Measurements from ENCODE around the gene RBMS1. TPM values are rescaled to one million over a fixed set of nuclear protein-coding genes. Genes with fewer than 3 reads are reported as not detected.

RBMS1 gene
- total RNA-seq, 1 donor from 2014 or later, result 35.4 TPM

DNA sequence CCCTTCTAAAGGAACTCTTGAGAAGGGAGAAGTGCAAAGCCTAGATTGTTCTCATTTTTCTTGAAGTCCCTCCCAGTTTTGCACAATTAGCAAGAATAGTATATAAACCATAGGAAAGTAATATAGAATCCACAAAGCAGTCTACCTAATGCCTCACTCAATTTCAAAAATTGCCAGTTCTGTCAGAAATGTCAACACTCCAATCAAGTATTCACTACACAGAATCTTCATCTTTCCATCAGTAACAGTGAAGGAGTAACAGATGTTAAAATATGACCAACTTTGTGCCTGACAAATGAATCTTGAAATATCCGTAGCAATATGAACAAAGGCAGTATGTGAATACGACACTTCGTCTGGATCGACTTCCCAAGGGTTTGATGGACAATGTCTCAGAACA is 56.3 kb downstream of the RBMS1 start:
- intact Hi-C loops (cut with micrococcal nuclease), result no loop called here
- H3K27ac Mint-ChIP-seq, result no peak overlapping the region
- no peak overlapping the region for H3K4me3 Mint-ChIP-seq

GRCh38 chr2:160434254-160434948 is 59.2 kb downstream of the RBMS1 start:
- Mint-ChIP-seq H3K27ac (no peak overlapping the region), H3K27me3 (ENCODE audit: insufficient read depth) (no peaks in the 10 kb centered on the region), H3K4me3 (no peak overlapping the region), H3K4me1 (ENCODE audit: low read depth) (peaks cover 34% of the 10 kb centered on the region), H3K9me3 (peaks cover 12% of the 10 kb centered on the region), H3K36me3 (ENCODE audit: low read depth) (peaks cover 25% of the 10 kb centered on the region)
- DNase-seq (ENCODE audit: low spot score), result no peak
- intact Hi-C loops (cut with micrococcal nuclease), result loop anchor here (5.0 kb wide), 2 partner anchors 218 to 558 kb away; no protein-coding TSS in a partner anchor

More for the DNA sequence above, 56.3 kb downstream of the RBMS1 start:
- Mint-ChIP-seq H3K9me3 (no peaks in the 10 kb centered on the region), H3K27me3 (ENCODE audit: insufficient read depth) (no peaks in the 10 kb centered on the region), H3K4me1 (ENCODE audit: low read depth) (peaks cover 24% of the 10 kb centered on the region), H3K36me3 (ENCODE audit: low read depth) (peaks cover 18% of the 10 kb centered on the region)
- no peak for DNase-seq (ENCODE audit: low spot score)

GRCh38 chr2:160433466-160434140 is 60.0 kb downstream of the RBMS1 start:
- H3K4me3 Mint-ChIP-seq, result no peak overlapping the region
- peaks cover 42% of the 10 kb centered on the region for H3K4me1 Mint-ChIP-seq (ENCODE audit: low read depth)
- no peaks in the 10 kb centered on the region for H3K27me3 Mint-ChIP-seq (ENCODE audit: insufficient read depth)
- H3K36me3 Mint-ChIP-seq (ENCODE audit: low read depth), result peaks cover 25% of the 10 kb centered on the region
- intact Hi-C loops (cut with micrococcal nuclease), result loop anchor here (1.0 to 5.0 kb wide), 4 partner anchors 31 to 559 kb away; no protein-coding TSS in a partner anchor
- peaks cover 12% of the 10 kb centered on the region for H3K9me3 Mint-ChIP-seq
- no peak for DNase-seq (ENCODE audit: low spot score)
- H3K27ac Mint-ChIP-seq, result no peak overlapping the region

DNA sequence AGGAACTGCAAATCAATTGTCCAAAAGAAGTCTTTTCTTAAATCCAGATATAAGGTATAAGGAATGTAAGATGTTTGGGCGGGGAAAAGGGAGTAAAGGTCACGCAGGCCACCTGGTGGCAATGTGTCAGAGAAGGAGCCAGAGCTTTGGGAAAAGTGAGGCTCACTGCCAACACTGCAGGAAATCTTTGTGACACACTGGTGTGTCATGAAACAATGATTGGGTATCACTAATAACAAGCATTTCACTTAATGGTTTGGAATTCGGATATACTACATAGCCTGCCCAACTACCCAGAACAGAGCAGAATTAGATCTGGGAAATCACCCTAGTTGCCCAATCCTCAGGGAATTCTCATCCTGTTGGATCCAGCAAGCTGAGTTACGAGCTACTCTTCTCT is 61.0 kb downstream of the RBMS1 start:
- no peak overlapping the region for H3K4me3 Mint-ChIP-seq
- peaks cover 17% of the 10 kb centered on the region for H3K36me3 Mint-ChIP-seq (ENCODE audit: low read depth)
- no peak for DNase-seq (ENCODE audit: low spot score)
- peaks cover 52% of the 10 kb centered on the region for H3K4me1 Mint-ChIP-seq (ENCODE audit: low read depth)
- peaks cover 12% of the 10 kb centered on the region for H3K9me3 Mint-ChIP-seq
- no peaks in the 10 kb centered on the region for H3K27me3 Mint-ChIP-seq (ENCODE audit: insufficient read depth)
- no peak overlapping the region for H3K27ac Mint-ChIP-seq
- intact Hi-C loops (cut with micrococcal nuclease), result loop anchor here (1.0 to 5.0 kb wide), 4 partner anchors 32 to 560 kb away; no protein-coding TSS in a partner anchor

DNA sequence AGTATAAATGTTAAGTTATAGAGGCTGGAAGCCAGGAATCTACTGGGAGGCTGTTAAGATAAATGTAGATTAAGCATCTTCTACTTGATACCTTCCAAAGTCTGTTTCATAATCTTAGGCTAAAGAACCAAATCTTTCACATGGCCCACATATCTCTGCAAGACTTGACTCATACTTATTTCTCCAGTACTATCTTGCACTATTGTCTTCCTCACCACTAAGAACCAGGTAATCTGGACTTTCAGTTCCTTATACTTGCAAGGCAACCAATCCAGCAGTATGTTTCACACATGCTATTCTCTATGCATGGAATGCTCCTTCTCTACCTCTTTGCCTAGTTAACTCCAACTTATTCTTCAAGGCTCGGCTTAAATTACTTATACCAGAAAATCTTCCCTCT is 62.2 kb downstream of the RBMS1 start:
- peaks cover 12% of the 10 kb centered on the region for H3K9me3 Mint-ChIP-seq
- intact Hi-C loops (cut with micrococcal nuclease), result loop anchor here (5.0 kb wide), 2 partner anchors 221 to 561 kb away; no protein-coding TSS in a partner anchor
- no peak overlapping the region for H3K4me3 Mint-ChIP-seq
- DNase-seq (ENCODE audit: low spot score), result no peak
- peaks cover 59% of the 10 kb centered on the region for H3K4me1 Mint-ChIP-seq (ENCODE audit: low read depth)
- H3K36me3 Mint-ChIP-seq (ENCODE audit: low read depth), result peaks cover 17% of the 10 kb centered on the region
- H3K27ac Mint-ChIP-seq, result no peak overlapping the region
- H3K27me3 Mint-ChIP-seq (ENCODE audit: insufficient read depth), result no peaks in the 10 kb centered on the region

GRCh38 chr2:160430001-160430344 is 63.6 kb downstream of the RBMS1 start:
- H3K9me3 Mint-ChIP-seq, result peaks cover 12% of the 10 kb centered on the region
- DNase-seq (ENCODE audit: low spot score), result no peak
- H3K27me3 Mint-ChIP-seq (ENCODE audit: insufficient read depth), result no peaks in the 10 kb centered on the region
- H3K4me3 Mint-ChIP-seq, result no peak overlapping the region
- H3K27ac Mint-ChIP-seq, result no peak overlapping the region
- peaks cover 66% of the 10 kb centered on the region for H3K4me1 Mint-ChIP-seq (ENCODE audit: low read depth)
- H3K36me3 Mint-ChIP-seq (ENCODE audit: low read depth), result peaks cover 20% of the 10 kb centered on the region
- intact Hi-C loops (cut with micrococcal nuclease), result loop anchor here (5.0 kb wide), 2 partner anchors 222 to 562 kb away; no protein-coding TSS in a partner anchor

- Mint-ChIP-seq H3K27me3 (ENCODE audit: insufficient read depth) (no peaks in the 10 kb centered on the region), H3K4me1 (ENCODE audit: low read depth) (peaks cover 66% of the 10 kb centered on the region), H3K4me3 (no peak overlapping the region), H3K36me3 (ENCODE audit: low read depth) (peaks cover 20% of the 10 kb centered on the region), H3K9me3 (peaks cover 12% of the 10 kb centered on the region), H3K27ac (no peak overlapping the region)
- intact Hi-C loops (cut with micrococcal nuclease), result loop anchor here (1.0 to 5.0 kb wide), 5 partner anchors 37 to 238 kb away; no protein-coding TSS in a partner anchor
- DNase-seq (ENCODE audit: low spot score), result no peak
Observed at GRCh38 chr2:160429248-160430000, 64.2 kb downstream of the RBMS1 start.

- peak overlapping the region; percentile 71 for H3K4me3 Mint-ChIP-seq
- no peaks in the 10 kb centered on the region for H3K27me3 Mint-ChIP-seq (ENCODE audit: insufficient read depth)
- intact Hi-C loops (cut with micrococcal nuclease), result loop anchor here (1.0 to 5.0 kb wide), 9 partner anchors 8 to 239 kb away; no protein-coding TSS in a partner anchor
- peaks cover 22% of the 10 kb centered on the region for H3K36me3 Mint-ChIP-seq (ENCODE audit: low read depth)
- peaks cover 55% of the 10 kb centered on the region for H3K4me1 Mint-ChIP-seq (ENCODE audit: low read depth)
- DNase-seq (ENCODE audit: low spot score), result no peak
- peak overlapping the region; percentile 79 for H3K27ac Mint-ChIP-seq
- peaks cover 12% of the 10 kb centered on the region for H3K9me3 Mint-ChIP-seq
Observed at GRCh38 chr2:160428405-160428763, 65.2 kb downstream of the RBMS1 start.

DNA sequence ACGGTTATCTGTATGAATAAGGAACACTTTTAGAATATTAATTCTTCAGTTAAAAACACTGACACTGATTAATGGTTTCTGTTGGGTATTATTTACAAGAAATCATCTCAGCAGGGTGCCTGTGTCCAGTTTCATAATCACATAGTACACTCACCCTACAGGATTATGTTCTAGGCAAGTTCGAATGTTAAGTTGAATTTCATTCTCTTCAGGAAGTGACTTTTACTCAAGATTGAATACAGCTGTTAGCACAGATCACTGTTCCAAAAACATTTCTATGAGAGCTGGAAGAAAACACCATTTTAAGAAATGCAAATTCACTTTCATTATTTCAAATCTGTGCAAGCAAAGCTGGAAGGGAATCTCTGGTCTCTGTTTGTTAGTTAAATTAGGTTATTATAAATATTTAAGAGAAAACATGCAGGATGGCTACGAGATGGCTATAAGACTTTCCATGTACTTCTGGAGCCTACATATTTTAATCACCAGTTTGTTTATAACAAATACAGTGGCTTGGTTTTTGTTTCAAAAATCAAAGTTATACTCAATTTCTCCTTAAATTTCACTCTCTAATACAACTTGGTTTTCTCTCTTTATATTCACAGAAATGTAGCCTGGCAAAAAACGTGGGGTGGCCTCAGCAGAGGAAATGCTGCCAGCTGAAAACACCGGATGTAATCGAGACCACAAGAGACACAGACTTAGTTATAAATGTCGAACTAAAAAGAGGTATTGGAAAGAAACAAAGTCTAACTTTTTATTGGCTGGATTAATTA is 65.8 kb downstream of the RBMS1 start:
- peaks cover 24% of the 10 kb centered on the region for H3K36me3 Mint-ChIP-seq (ENCODE audit: low read depth)
- H3K27me3 Mint-ChIP-seq (ENCODE audit: insufficient read depth), result no peaks in the 10 kb centered on the region
- intact Hi-C loops (cut with micrococcal nuclease), result loop anchor here (1.0 to 5.0 kb wide), 9 partner anchors 8 to 239 kb away; no protein-coding TSS in a partner anchor
- peak overlapping the region; percentile 71 for H3K4me3 Mint-ChIP-seq
- H3K9me3 Mint-ChIP-seq, result peaks cover 12% of the 10 kb centered on the region
- peak overlapping the region; percentile 79 for H3K27ac Mint-ChIP-seq
- no peak for DNase-seq (ENCODE audit: low spot score)
- peaks cover 55% of the 10 kb centered on the region for H3K4me1 Mint-ChIP-seq (ENCODE audit: low read depth)

DNA sequence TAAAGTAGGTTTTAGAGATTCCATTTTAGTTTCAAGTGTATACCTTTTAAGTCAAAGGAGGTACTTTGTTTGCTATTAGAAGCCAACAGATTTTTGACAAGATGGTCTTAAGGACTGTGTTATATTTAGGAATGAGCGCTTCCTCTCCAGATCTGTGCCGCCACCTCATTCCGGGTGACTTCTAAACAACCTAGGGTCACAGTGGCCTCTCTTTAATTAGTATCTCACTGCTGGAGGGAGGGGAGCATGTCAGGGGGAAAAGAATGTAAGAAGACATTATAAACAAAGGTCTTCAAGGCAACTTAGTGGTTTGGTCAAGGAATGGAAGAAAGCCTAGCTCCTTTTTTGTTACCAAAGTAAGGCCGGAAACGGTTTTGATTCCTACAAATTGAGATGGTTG is 67.0 kb downstream of the RBMS1 start:
- H3K27ac Mint-ChIP-seq, result no peak overlapping the region
- intact Hi-C loops (cut with micrococcal nuclease), result loop anchor here (5.0 kb wide), 2 partner anchors 34 to 241 kb away; no protein-coding TSS in a partner anchor
- no peak overlapping the region for H3K4me3 Mint-ChIP-seq
- no peak for DNase-seq (ENCODE audit: low spot score)
- no peaks in the 10 kb centered on the region for H3K27me3 Mint-ChIP-seq (ENCODE audit: insufficient read depth)
- H3K9me3 Mint-ChIP-seq, result peaks cover 12% of the 10 kb centered on the region
- H3K36me3 Mint-ChIP-seq (ENCODE audit: low read depth), result peaks cover 24% of the 10 kb centered on the region
- H3K4me1 Mint-ChIP-seq (ENCODE audit: low read depth), result peaks cover 55% of the 10 kb centered on the region

- Mint-ChIP-seq H3K27me3 (ENCODE audit: insufficient read depth) (no peaks in the 10 kb centered on the region), H3K9me3 (peaks cover 9% of the 10 kb centered on the region), H3K27ac (no peak overlapping the region), H3K4me3 (no peak overlapping the region), H3K36me3 (ENCODE audit: low read depth) (peaks cover 22% of the 10 kb centered on the region), H3K4me1 (ENCODE audit: low read depth) (peaks cover 57% of the 10 kb centered on the region)
- no peak for DNase-seq (ENCODE audit: low spot score)
- intact Hi-C loops (cut with micrococcal nuclease), result loop anchor here (5.0 kb wide), 2 partner anchors 33 to 242 kb away; no protein-coding TSS in a partner anchor
Observed at GRCh38 chr2:160425434-160426151, 68.0 kb downstream of the RBMS1 start.
